GM19438 (cell line): ENCODE data around the gene GPD2.
A peak's percentile ranks its signal among the peaks of the same experiment; 100 is the strongest.
"Not testable (repeated sequence)": the region's sequence is repeated elsewhere in the genome, so short reads cannot be mapped to it uniquely, and the experiment has no call there.

Source experiments
- ATAC-seq: cut with Tn5 transposase; IDR thresholded peaks from one replicate; pipeline ENCODE4 v1.9.1; 2021; ENCODE audit warnings: low read depth; ENCODE audit not compliant: unreplicated experiment

GPD2 gene

GRCh38 chr2:156473445-156473844, 37.3 kb downstream of the GPD2 start:
- no peak for ATAC-seq

GRCh38 chr2:156474401-156474800, 38.2 kb downstream of the GPD2 start:
- ATAC-seq = no peak

- ATAC-seq = no peak
Measured at GRCh38 chr2:156476021-156476849, 40.1 kb downstream of the GPD2 start.

GRCh38 chr2:156476850-156477206, 40.6 kb downstream of the GPD2 start:
- ATAC-seq = peak; percentile 93

GRCh38 chr2:156480376-156480775, 44.2 kb downstream of the GPD2 start:
- ATAC-seq = no peak

GRCh38 chr2:156481312-156481711, 45.1 kb downstream of the GPD2 start:
- ATAC-seq = no peak

GRCh38 chr2:156483741-156484173, 47.6 kb downstream of the GPD2 start:
- ATAC-seq = no peak

- no peak for ATAC-seq
Measured at GRCh38 chr2:156486147-156486546, 50.0 kb downstream of the GPD2 start.

- ATAC-seq = no peak
Measured at GRCh38 chr2:156486614-156487013, 50.4 kb downstream of the GPD2 start.

GRCh38 chr2:156489195-156489594, 53.0 kb downstream of the GPD2 start:
- no peak for ATAC-seq

- no peak for ATAC-seq
Measured at GRCh38 chr2:156489750-156490465, 53.7 kb downstream of the GPD2 start.

- ATAC-seq = no peak
Measured at GRCh38 chr2:156490466-156490840, 54.3 kb downstream of the GPD2 start.

GRCh38 chr2:156491176-156491575, 55.0 kb downstream of the GPD2 start:
- ATAC-seq = no peak

GRCh38 chr2:156492979-156493378, 56.8 kb downstream of the GPD2 start:
- no peak for ATAC-seq

- not testable (repeated sequence) for ATAC-seq
Measured at GRCh38 chr2:156495998-156496397, 59.8 kb downstream of the GPD2 start.

GRCh38 chr2:156505696-156506095, 69.5 kb downstream of the GPD2 start:
- ATAC-seq = peak; percentile 92

GRCh38 chr2:156511122-156511521, 74.9 kb downstream of the GPD2 start:
- no peak for ATAC-seq

- no peak for ATAC-seq
Measured at GRCh38 chr2:156511803-156512202, 75.6 kb downstream of the GPD2 start.

- ATAC-seq = no peak
Measured at GRCh38 chr2:156512451-156512850, 76.3 kb downstream of the GPD2 start.

- ATAC-seq = no peak
Measured at GRCh38 chr2:156513219-156513618, 77.0 kb downstream of the GPD2 start.

GRCh38 chr2:156517419-156517818, 81.2 kb downstream of the GPD2 start:
- no peak for ATAC-seq

- ATAC-seq = no peak
Measured at GRCh38 chr2:156518138-156518537, 82.0 kb downstream of the GPD2 start.
